SJSA1 (cell line): ENCODE results near the gene MYO10. TPM values are rescaled to one million over a fixed set of nuclear protein-coding genes. Genes with fewer than 3 reads are reported as not detected.
A peak's percentile ranks its signal among the peaks of the same experiment; 100 is the strongest.
"Not testable (repeated sequence)": the region's sequence is repeated elsewhere in the genome, so short reads cannot be mapped to it uniquely, and the experiment has no call there.

Experiments used
- DNase-seq, 2 experiments: peaks; one replicate each; pipeline ENCODE4 v3.0.0-alpha.2; 2015 to 2020; ENCODE audit warnings: low spot score in 2 of 2, low read depth in 1 of 2
- H3K27ac ChIP-seq: fragments of 250-450 bp; sonication (Bioruptor Pico); 2 replicates; pipeline ENCODE4 v1.5.1; 2020; ENCODE audit warnings: mild to moderate bottlenecking, moderate library complexity
- H3K27me3 ChIP-seq: fragments of 250-450 bp; sonication (Bioruptor Pico); replicated peaks from 2 replicates; pipeline ENCODE4 v1.5.1; 2020; ENCODE audit warnings: mild to moderate bottlenecking, moderate library complexity
- H3K36me3 ChIP-seq: fragments of 250-450 bp; sonication (Bioruptor Pico); 2 replicates; pipeline ENCODE4 v1.5.1; 2020; ENCODE audit warnings: mild to moderate bottlenecking
- H3K4me1 ChIP-seq: fragments of 250-450 bp; sonication (Bioruptor Pico); replicated peaks from 2 replicates; pipeline ENCODE4 v1.6.1; 2021; ENCODE audit warnings: mild to moderate bottlenecking
- H3K4me3 ChIP-seq: fragments of 250-450 bp; sonication (Bioruptor Pico); 2 replicates; pipeline ENCODE4 v1.5.1; 2020; ENCODE audit warnings: mild to moderate bottlenecking
- H3K9me3 ChIP-seq: fragments of 250-450 bp; sonication (Bioruptor Pico); replicated peaks from 2 replicates; pipeline ENCODE4 v1.5.1; 2020; ENCODE audit warnings: mild to moderate bottlenecking
- total RNA-seq: library from RNA; depleted of rRNA; stranded (reverse); fragments of >200 nt; shearing (Covaris generic); gene quantifications from 2 replicates; pipeline ENCODE4 v1.2.3, GENCODE V29; 2014

The MYO10 gene
- total RNA-seq, 1 experiment from 2014 or later: 54.3 TPM

GRCh38 chr5:16656561-16657191 lies 279.4 kb downstream of the MYO10 start:
- no peaks in the 10 kb centered on the region for H3K9me3 ChIP-seq
- no peaks in the 10 kb centered on the region for H3K36me3 ChIP-seq
- DNase-seq: no peak
- H3K4me3 ChIP-seq: no peak overlapping the region
- H3K4me1 ChIP-seq: no peaks in the 10 kb centered on the region
- 0 out of 2 replicates have a peak, but pooled peaks cover 3% of the 10 kb centered on the region for H3K27me3 ChIP-seq
- no peak overlapping the region for H3K27ac ChIP-seq

GRCh38 chr5:16654647-16655334 lies 281.3 kb downstream of the MYO10 start:
- Histone ChIP-seq H3K4me1 (no peaks in the 10 kb centered on the region), H3K27ac (no peak overlapping the region), H3K9me3 (no peaks in the 10 kb centered on the region), H3K4me3 (no peak overlapping the region), H3K36me3 (no peaks in the 10 kb centered on the region), H3K27me3 (0 out of 2 replicates have a peak, but pooled peaks cover 3% of the 10 kb centered on the region)
- DNase-seq: no peak

GRCh38 chr5:16648739-16649138 lies 287.3 kb downstream of the MYO10 start:
- not testable (repeated sequence) for H3K4me1 ChIP-seq, H3K9me3 ChIP-seq, H3K27ac ChIP-seq, H3K27me3 ChIP-seq, H3K36me3 ChIP-seq, H3K4me3 ChIP-seq, DNase-seq

DNA sequence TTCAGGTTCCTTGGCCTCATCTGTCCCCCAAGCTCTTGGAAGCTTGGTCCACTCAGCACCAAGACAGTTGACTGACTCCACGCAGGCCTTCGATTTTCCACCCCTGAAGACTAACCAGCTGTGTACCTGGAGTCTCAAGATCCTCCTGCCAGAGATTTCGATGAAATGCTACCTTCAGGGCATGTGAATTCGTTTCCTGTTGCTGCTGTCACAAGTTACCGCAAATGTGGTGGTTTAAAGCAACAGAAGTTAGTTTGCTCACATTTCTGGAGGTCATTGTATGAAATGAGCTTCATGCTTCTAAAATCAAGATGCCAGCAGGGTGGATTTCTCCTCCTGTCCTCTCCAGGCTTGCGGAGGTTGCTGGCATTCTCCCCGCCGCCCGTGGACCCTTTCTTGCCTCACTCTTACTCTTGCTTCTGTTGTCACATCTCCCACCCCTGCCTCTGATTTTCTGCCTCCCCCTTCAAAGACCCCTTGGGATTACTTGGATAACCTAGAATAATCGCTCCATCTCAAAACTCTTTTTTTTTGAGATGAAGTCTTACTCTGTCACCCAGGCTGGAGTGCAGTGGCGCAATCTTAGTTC lies 291.7 kb downstream of the MYO10 start:
- no peak for DNase-seq
- peaks cover 11% of the 10 kb centered on the region for H3K27me3 ChIP-seq
- no peak overlapping the region for H3K27ac ChIP-seq
- H3K9me3 ChIP-seq: 0 out of 2 replicates have a peak, but pooled peaks cover 7% of the 10 kb centered on the region
- no peak overlapping the region for H3K4me3 ChIP-seq
- H3K36me3 ChIP-seq: no peaks in the 10 kb centered on the region
- no peaks in the 10 kb centered on the region for H3K4me1 ChIP-seq

GRCh38 chr5:16642867-16643266 lies 293.2 kb downstream of the MYO10 start:
- H3K9me3 ChIP-seq: 0 out of 2 replicates have a peak, but pooled peaks cover 7% of the 10 kb centered on the region
- no peak overlapping the region for H3K4me3 ChIP-seq
- H3K27me3 ChIP-seq: peaks cover 11% of the 10 kb centered on the region
- no peak overlapping the region for H3K27ac ChIP-seq
- H3K36me3 ChIP-seq: no peaks in the 10 kb centered on the region
- H3K4me1 ChIP-seq: no peaks in the 10 kb centered on the region
- DNase-seq: no peak

GRCh38 chr5:16639206-16639605 lies 296.9 kb downstream of the MYO10 start:
- DNase-seq: no peak
- no peak overlapping the region for H3K4me3 ChIP-seq
- H3K4me1 ChIP-seq: no peaks in the 10 kb centered on the region
- H3K9me3 ChIP-seq: 0 out of 2 replicates have a peak, but pooled peaks cover 3% of the 10 kb centered on the region
- H3K36me3 ChIP-seq: no peaks in the 10 kb centered on the region
- no peak overlapping the region for H3K27ac ChIP-seq
- peaks cover 8% of the 10 kb centered on the region for H3K27me3 ChIP-seq

GRCh38 chr5:16628376-16628775 lies 307.7 kb downstream of the MYO10 start:
- H3K36me3 ChIP-seq: no peaks in the 10 kb centered on the region
- H3K27ac ChIP-seq: no peak overlapping the region
- H3K4me3 ChIP-seq: no peak overlapping the region
- no peaks in the 10 kb centered on the region for H3K4me1 ChIP-seq
- H3K27me3 ChIP-seq: peaks cover 24% of the 10 kb centered on the region
- no peaks in the 10 kb centered on the region for H3K9me3 ChIP-seq
- DNase-seq: peak in 1 of 2 experiments; percentile 29

GRCh38 chr5:16626696-16627264 lies 309.3 kb downstream of the MYO10 start:
- Histone ChIP-seq H3K27me3 (peaks cover 27% of the 10 kb centered on the region), H3K9me3 (no peaks in the 10 kb centered on the region), H3K27ac (no peak overlapping the region), H3K4me3 (no peak overlapping the region), H3K4me1 (no peaks in the 10 kb centered on the region), H3K36me3 (no peaks in the 10 kb centered on the region)
- DNase-seq: no peak

- Histone ChIP-seq H3K27me3 (peaks cover 29% of the 10 kb centered on the region), H3K4me3 (no peak overlapping the region), H3K9me3 (no peaks in the 10 kb centered on the region), H3K27ac (no peak overlapping the region), H3K36me3 (no peaks in the 10 kb centered on the region), H3K4me1 (no peaks in the 10 kb centered on the region)
- DNase-seq: peak in 1 of 2 experiments; percentile 28
Observed at GRCh38 chr5:16625096-16625495, 311.0 kb downstream of the MYO10 start.

GRCh38 chr5:16619136-16619535 lies 317.0 kb downstream of the MYO10 start:
- Histone ChIP-seq H3K9me3 (no peaks in the 10 kb centered on the region), H3K4me1 (peaks cover 13% of the 10 kb centered on the region), H3K4me3 (no peak overlapping the region), H3K27ac (no peak overlapping the region), H3K36me3 (no peaks in the 10 kb centered on the region), H3K27me3 (peaks cover 57% of the 10 kb centered on the region)
- no peak for DNase-seq

- Histone ChIP-seq H3K27me3 (peaks cover 57% of the 10 kb centered on the region), H3K9me3 (no peaks in the 10 kb centered on the region), H3K4me3 (no peak overlapping the region), H3K36me3 (no peaks in the 10 kb centered on the region), H3K27ac (no peak overlapping the region), H3K4me1 (peaks cover 13% of the 10 kb centered on the region)
- DNase-seq: no peak
Observed at GRCh38 chr5:16618138-16618897, 317.8 kb downstream of the MYO10 start.

DNA sequence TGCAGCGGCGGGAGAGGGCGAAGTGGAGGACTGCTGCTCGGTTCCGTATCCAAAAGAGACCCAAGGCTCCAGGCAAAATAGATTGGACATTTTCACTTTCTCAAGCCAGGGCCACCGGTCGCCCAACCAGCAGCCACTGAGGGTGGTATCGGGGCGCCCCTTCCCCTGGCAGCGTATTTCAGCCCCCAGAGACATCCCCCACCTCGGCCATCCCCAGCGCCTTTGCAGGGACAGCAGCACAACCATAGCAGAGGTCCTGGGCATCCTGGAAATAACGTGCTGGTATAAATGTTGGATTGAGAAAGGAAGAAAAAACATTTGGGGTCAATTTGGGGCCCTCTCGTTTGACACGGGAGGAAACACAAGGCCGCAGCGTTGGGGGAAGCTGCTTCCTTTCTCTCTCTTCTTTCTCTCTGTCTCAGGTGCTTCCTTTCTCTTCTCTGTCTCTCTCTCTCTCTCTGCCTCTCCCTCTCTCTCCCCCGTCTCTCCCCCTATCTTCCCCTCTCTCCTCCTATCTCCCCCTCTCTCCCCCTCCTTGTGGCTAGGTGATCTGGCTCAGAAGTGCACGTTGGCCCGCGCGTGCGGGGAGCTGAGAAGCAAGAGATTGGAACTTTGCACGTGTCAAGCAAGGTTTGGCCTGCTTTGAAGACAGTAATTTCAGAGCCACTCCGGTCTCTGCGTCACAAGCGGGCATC lies 318.7 kb downstream of the MYO10 start:
- peaks cover 54% of the 10 kb centered on the region for H3K27me3 ChIP-seq
- H3K36me3 ChIP-seq: no peaks in the 10 kb centered on the region
- no peak for DNase-seq
- H3K27ac ChIP-seq: no peak overlapping the region
- peaks cover 13% of the 10 kb centered on the region for H3K4me1 ChIP-seq
- no peaks in the 10 kb centered on the region for H3K9me3 ChIP-seq
- H3K4me3 ChIP-seq: peak overlapping the region; percentile 44
